ENCODE results near the gene AQP5. TPM values are rescaled to one million over a fixed set of nuclear protein-coding genes. Genes with fewer than 3 reads are reported as not detected.
"Not testable (repeated sequence)": the region's sequence is repeated elsewhere in the genome, so short reads cannot be mapped to it uniquely, and the experiment has no call there.

The AQP5 gene
- total RNA-seq, 1 donor from 2014 or later: 1.2 TPM

DNA sequence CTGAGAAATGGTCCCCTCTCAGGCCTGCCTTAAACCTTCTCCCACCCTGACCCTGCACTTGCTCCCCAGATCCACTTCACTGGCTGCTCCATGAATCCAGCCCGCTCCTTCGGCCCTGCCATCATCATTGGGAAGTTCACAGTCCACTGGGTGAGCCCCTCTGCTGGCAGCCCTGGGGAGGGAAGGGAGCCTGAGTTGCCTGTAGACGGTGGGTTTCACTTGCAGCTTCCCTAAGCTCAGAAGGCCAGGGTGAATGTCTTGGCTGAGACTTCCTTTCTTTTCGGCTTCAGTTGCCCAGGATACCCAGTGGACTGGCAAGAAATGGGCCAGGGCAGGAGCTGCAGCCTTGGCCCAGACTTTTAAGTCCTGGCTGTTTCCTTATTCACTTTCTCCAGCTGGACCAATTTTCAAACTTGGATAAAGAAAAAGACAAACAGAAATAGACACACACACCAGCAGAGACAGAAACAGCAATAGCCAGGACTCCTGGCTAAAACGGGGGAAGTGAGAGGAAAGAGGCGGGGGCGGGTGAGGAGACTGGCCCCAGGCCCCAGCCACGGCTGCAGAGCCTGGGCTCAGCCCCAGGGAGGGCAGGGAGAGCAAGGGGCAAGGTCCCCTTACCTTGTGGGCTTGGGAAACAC lies 13.1 kb downstream of the AQP5 start:
- DNase-seq (ENCODE audit: low spot score in 2 of 2) (peak in 1 of 2 donors; percentile 22), FAIRE-seq (no peak)

DNA sequence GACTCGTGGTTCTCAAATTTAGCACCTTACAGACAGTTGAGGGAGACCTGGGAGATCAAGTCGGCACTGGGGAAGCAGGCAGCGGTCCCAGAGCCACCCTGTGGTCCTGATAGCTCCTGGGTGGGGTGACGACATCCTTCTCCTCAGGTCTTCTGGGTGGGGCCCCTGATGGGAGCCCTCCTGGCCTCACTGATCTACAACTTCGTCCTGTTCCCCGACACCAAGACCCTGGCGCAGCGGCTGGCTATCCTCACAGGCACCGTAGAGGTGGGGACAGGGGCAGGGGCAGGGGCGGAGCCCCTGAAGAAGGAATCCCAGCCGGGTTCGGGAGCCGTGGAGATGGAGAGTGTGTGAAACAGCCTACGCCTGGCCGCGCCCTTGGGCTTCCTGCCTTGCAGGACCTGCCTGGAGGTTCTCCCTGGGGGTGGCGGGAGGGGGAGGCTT lies 13.7 kb downstream of the AQP5 start:
- DNase-seq (ENCODE audit: low spot score in 2 of 2) (no peak), FAIRE-seq (no peak)

DNA sequence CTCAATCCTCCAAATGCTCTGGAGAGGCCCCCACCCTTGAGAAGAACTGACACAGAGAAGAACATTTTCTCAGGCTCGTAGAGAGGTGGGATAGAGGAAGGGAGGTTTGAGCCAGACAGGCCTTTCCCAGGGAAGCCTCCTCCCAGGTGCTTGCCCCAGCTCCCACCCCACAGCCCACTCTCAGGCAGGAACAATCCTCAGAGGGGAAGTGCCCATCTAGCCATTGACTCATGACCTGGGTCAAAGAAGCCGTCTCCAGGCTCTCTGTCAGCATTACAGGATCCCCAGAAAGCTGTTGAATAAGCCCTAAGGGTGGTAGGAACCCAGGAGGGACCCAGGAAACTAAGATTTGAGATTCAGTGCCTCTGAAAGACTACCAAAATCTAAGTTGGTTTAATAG lies 14.9 kb downstream of the AQP5 start:
- no peak for DNase-seq (ENCODE audit: low spot score in 2 of 2)
- no peak for FAIRE-seq

DNA sequence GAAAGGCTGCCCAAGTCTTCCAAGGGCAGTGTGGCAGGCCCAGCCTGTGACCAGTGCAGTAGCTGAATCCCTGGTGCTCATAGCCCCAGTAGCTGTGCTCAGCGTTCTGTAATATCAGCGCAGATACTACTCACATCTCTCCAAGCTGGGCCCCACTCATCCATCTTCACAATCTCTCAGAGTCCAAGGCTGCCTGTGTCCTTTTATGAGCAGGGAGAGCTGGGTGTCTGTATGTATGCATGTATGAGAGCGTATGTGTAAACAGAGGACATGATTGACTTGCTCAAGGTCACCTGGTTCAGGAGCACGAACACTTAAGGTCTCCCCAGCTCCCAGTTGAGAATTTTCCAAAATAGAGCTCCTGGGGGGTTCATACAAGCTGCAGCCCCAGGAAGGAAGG lies 16.5 kb downstream of the AQP5 start:
- no peak for FAIRE-seq
- no peak for DNase-seq (ENCODE audit: low spot score in 2 of 2)

DNA sequence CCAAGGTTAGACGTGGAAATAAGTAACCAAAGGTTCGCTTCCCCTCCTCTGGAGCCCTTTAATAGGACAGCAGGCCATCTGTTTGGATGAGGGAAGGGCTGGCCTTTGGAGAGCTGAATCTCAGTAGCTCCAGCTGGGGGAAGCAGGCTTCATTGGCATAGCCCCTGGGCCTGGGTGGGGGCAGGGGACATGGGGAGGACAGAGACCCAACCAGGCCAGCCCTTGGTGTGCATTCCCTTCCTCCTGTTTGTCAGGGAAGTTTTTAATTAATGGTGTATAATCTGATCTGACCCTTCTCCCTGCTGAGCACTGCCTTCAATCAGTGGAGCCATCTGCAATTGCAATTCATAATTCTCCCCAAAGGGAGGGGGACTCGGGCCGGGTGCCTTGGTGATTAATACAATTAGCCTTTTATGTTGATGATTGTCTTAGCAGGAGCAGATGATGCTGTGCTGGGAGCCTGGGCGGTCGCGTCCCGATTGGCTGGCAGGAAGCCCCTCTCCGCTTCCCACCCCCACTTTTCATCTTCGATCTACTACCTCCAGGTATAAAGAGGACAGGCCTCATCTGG lies 17.4 kb downstream of the AQP5 start:
- DNase-seq (ENCODE audit: low spot score in 2 of 2) (peak in 1 of 2 donors; percentile 26), FAIRE-seq (no peak)

DNA sequence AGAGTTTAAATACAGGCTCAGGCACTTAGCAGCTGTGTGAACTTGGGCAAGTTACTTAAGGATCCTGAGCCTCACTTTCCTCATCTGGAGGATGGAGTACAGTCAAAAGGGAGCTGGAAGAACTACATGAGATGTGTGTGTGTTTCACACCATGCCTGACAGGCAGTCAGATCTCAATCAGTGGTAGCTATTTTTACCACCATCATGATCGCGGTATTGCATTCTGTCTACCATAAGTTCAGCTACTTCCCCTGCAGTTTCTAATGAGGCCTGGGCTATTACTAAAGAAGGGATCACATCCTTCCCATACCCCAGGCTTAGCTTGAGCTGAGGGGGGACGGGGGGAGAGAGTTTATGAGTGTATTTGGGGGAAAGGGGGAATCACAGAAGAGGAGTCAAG lies 18.1 kb downstream of the AQP5 start:
- FAIRE-seq (no peak), DNase-seq (ENCODE audit: low spot score in 2 of 2) (no peak)

DNA sequence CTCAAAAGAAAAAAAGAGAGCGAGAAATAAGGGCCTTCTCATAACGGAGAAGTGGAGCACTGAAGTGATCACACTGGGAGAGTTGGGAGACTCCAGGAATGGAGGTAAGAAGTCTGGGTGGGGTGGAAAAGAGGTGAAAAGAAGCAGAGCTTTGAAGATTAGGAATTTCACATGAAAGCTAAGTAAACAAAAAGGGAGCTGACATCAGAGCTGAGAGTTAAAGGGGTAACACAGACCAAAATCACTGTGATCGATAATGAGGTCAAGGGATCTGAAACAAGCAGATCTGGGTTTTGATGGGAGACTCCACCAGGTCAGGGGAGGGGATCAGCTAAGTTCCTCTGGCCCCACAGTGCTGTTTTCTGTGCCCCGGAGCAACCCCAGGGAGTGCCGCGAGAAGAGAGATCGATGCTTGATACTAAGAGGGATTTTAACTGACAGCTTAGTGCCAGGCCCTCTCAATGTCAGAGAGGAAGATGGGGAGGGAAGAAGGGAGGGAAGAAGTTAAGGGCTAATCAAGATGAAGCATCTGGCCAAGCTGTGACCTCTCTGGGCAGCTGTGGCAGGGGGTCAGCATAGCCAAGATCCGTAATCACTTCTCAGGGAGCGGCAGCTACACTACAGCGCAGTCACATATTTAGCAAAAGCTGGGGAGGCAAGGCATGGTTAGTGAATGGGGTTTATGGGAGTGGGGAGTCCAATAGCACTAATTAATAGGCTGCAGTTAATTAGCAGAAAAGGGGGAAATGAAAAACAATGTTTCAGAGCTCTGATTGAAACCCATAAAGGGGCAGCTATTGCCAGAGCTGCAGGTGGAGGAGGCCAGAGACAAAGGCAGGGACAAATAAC lies 19.1 kb downstream of the AQP5 start:
- DNase-seq (ENCODE audit: low spot score in 2 of 2): no peak

DNA sequence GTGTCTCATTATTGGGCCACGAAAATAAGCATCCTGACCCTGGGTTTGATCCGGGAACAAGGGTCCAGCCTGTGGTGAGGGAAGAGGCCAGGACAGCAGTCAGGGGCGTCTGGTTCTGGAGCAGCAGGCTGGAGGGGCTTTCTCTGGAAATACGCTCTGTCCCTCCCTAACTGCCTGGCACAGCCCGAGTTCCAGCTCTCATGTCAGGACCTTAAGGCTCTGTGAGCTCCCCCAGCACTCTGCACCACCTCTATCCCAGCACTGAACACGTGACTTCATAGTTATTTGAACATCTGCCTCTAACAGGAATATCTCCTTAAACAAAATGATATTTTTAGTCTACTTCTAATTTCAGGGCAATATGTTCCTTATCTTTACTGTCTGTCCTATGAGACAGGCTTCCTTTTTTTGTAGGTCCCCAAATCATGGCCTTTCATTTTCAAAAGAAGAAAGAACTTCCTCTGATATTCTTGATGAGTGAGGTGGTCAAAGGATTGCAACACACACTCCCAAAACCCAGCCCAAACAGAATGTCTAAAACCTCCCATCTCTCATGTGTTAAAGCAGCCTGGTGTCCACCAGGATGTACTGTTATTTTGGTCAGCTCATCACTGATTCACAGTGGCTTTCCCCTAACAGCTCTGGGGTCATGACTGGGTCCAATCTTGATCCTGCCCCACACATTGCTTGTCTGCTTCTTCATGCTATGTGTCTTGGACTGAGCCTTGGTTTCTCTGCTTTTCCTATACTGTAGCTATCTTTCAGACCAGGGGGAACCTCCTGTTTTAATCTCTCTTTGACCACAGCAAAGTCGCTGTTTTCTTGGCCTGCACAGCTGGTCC lies 20.8 kb downstream of the AQP5 start:
- DNase-seq (ENCODE audit: low spot score in 2 of 2) (no peak), FAIRE-seq (no peak)

More for the DNA sequence above, 19.1 kb downstream of the AQP5 start:
- FAIRE-seq: no peak

DNA sequence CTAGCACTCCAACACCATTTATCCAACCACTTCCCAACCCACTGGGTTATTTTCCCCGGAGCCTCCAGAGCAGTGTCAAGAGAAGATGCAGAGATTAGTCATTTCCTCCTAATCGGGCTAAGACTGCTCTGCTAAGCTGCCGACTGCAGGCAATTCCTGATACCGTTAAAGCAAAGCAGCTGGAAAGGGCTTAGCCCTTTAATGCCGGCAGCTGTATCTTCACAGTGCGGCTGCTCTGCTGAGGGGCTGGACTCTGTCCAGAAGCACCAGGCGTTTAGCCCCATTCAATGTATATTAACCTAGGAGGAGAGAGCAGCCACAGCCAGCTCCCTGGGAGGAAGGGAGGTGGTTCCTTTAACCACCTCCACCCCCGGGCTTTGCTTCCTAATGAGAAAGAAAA lies 22.2 kb downstream of the AQP5 start:
- FAIRE-seq (no peak), DNase-seq (ENCODE audit: low spot score in 2 of 2) (no peak)

DNA sequence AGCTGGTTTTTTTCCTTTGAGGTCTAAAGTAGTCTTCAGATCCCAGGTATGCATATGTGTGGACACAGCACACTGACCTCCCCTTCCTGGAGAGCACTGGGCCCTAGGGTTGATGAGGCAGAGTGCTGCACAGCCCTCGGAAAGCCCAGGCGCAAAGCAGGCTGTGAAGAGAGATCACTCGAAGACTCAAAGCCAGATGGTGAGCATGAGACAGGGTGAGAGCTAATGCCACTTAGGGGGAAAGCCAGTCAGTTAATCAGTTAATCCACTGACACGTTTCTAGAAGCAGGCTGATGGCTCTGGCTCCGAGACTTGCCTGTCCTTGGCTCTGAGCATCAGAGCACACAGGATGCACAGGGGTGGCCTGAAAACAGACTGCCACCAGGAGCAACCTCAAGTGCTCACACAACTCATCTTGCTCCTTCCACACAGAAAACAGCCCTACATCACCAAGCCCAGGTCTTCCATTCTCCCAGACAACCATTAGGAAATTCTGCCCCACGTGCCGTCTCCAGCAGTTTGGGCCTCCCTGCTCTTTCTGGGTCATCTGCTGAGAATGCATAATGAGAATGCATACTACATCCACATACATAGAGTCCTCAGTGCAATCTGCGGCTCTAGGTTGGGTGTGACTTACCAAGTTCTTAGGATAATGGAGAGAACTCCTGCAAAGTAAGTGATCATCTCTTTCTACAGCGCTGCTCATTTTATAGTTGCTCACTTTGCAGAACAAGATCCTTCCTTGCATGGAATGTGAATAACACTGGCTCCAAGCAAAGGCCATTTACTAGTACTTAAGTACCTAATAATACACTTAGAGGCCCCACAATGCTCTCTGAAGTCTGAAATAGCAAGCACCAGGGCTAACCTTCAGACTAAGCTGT lies 23.0 kb downstream of the AQP5 start:
- FAIRE-seq (no peak), DNase-seq (ENCODE audit: low spot score in 2 of 2) (no peak)

DNA sequence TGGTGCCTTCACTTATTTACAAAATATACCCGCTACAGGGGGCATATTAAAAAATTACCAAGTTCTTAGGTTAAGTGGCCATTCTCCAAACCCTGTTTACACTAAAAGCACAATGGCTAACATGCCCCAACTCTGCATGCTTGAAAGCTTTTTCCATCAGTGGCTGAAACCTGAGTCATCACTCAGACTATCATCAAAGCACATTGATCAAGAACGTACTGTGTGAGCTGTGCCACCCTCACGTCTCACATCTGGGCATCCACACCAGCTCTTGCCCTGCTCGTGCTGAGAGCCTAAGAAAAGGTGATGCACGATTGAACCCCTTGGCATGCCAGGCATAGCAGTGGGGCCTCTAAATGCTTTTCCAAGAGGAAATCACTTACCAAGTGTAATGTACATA lies 24.3 kb downstream of the AQP5 start:
- DNase-seq (ENCODE audit: low spot score in 2 of 2) (no peak), FAIRE-seq (no peak)

DNA sequence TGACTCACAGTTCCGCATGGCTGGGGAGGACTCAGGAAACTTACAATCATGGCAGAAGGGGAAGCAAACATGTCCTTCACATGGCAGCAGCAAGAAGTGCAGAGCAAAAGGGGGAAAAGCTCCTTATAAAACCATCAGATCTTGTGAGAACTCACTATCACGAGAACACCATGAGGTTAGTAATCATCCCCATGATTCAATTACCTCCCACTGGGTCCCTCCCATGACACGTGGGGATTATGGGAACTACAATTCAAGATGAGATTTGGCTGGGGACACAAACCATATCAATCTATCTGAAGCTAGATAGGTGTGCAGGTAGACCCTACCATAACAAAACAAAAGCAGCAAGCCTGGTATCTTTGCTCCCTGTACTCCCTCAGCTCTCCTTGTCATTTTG lies 24.8 kb downstream of the AQP5 start:
- FAIRE-seq: not testable (repeated sequence)

DNA sequence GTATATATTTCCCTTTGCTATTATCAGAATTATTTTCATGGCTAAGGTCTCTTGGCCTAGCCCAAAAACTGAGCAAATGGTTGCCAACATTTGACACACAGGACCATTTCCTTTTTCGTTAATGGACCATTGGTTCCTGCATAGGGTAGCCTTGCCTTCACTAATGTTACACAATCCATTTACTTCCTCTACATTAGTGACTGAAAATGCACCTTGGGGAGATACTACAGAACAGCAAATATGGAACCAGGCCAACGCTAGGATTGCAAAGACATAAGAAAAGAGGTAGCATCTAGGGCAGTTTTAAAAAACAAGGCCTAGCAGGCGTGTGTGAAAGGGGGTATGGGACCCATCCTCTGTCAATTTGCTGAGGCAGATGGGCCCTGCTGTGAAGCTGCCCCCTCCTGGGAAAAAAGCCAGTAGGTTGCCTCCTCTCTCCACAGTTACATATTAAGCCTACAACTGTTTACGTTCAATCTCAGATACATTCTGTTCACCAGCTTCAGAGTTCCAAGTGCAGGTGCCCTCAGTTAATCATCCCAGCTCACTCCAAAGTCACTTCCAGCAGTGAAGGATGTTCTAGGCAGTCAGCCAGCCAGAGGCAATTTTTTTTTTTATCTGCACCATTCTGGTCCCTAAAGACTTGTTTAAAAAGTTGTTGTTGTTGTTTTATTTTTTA lies 26.1 kb downstream of the AQP5 start:
- FAIRE-seq: no peak
- no peak for DNase-seq (ENCODE audit: low spot score in 2 of 2)

More for the DNA sequence above, 24.8 kb downstream of the AQP5 start:
- DNase-seq (ENCODE audit: low spot score in 2 of 2): not testable (repeated sequence)

DNA sequence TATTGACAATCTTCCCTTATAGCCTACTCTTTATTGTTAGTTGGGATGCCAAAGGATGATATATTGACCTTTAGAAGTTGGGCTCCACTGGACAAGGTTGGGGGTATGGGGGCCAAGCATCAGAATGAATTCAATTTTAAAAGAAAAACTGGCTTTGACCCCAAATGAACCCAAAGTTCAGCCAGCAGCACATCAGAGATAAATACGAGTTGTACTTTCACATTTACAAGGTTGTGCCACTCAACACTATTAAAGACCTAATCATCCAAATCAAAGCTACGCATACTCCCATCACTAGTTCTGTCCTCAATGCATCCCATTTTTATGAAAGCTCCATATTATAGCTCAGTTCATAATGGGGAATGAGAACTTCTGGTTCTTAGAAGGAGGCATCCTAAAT lies 27.7 kb downstream of the AQP5 start:
- FAIRE-seq; DNase-seq (ENCODE audit: low spot score in 2 of 2): not testable (repeated sequence)

DNA sequence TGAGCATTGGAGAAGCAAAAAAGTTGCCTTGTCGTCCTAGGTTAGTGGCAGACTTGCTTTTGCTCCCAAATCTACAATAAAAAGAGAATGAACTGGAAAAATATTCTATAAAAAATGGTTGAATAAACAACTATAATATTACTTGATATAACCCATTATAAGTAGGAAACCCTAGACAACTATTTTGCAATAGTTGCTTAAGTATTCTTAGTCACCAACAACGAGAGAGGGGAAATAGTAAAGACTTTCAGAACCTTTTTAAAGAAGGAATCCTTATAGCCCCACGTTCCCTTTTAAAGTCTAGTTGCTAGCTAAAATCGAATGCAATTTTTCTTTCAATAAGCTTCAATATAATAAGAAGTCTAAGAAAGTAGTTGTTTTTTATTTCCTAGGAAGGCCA lies 28.6 kb downstream of the AQP5 start:
- no peak for DNase-seq (ENCODE audit: low spot score in 2 of 2)
- no peak for FAIRE-seq

DNA sequence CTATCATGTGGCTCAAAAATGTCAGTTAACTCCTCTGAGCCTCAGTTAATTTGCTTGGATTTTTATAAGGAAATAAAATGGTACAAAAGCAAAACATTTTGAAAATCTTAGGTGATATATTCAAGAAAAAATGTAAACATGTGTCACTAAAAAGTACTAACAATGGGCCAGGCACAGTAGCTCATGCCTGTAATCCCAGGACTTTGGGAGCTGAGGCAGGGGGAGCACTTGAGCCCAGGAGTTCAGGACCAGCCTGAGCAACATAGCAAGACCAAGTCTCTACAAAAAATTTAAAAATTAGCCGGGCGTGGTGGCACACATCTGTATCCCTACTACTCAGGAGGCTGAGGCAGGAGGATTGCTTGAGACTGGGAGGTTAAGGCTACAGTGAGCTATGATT lies 36.8 kb downstream of the AQP5 start:
- DNase-seq (ENCODE audit: low spot score in 2 of 2) (no peak), FAIRE-seq (no peak)

DNA sequence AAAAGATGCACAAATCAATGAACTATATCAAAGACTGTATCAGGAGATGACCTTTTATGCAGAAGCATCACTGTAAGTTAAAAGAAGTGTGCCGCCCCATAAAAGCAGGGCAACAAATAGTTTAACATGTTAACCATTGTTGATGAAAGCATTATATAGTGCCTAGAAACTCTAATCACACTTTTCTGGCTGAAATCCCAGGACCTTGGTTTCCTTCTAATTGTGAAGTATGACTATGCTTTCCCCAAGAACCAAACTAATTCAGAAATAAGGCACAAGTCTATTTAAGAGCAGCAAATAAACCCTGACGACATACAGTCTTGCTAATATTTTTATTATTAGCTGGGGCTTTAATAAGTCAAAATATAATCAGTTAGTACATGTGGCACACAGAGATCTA lies 41.9 kb downstream of the AQP5 start:
- DNase-seq (ENCODE audit: low spot score in 2 of 2): no peak
- no peak for FAIRE-seq

DNA sequence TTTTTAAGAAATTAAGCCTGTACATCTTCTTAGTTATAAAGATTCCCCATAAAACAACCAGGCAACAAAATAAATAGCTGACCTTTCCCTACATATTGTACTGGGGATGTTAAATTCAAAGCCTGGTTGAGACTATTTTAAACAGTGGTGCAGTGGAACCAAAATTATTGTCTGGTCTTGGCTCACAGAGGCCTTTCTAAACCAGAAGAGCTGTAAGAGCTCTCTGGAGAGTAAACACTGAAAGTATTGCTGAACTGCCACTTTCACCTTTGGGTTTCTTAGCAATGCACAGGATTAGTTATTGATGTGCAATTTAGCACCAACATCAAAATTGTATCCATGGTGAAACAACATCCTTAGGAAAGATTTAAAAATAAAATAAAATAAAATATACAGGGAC lies 43.0 kb downstream of the AQP5 start:
- FAIRE-seq: no peak
- no peak for DNase-seq (ENCODE audit: low spot score in 2 of 2)

DNA sequence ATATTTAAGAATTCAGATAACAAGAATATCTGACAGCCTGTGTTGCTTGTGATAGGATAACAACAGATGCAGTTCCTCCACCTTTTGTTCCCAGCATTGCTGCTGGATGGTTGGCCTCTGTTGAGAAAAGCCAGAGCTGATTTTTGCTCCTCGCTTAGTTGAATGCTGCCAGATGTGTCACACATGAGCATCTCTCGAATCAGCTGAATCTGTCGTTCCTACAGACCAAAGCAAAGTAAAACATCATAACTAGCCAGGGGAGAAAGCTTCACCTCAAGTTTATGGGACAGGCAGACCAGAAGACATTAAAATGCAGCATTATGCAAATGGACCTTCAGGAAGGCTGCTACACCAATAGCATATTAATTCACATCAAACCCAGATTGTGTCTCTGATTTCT lies 43.5 kb downstream of the AQP5 start:
- DNase-seq (ENCODE audit: low spot score in 2 of 2): no peak

More for the DNA sequence above, 43.5 kb downstream of the AQP5 start:
- no peak for FAIRE-seq

Data from frontal cortex (tissue), 4 donors.